ENCODE results near the gene CR1.
"Not testable (repeated sequence)": the region's sequence is repeated elsewhere in the genome, so short reads cannot be mapped to it uniquely, and the experiment has no call there.

The CR1 gene

GRCh38 chr1:207682872-207683434, 187.0 kb downstream of the CR1 start:
- DNase-seq: not testable (repeated sequence)

- DNase-seq: not testable (repeated sequence)
Observed at GRCh38 chr1:207690551-207690950, 194.6 kb downstream of the CR1 start.

GRCh38 chr1:207691010-207691409, 195.1 kb downstream of the CR1 start:
- DNase-seq: no peak

Measured in hematopoietic multipotent progenitor cell treated with erythropoietin and hydrocortisone succinate and interleukin-3 and kit ligand, for 6 days (in vitro differentiated cells).